Measurements from ENCODE around the gene STAB2.

STAB2 gene

DNA sequence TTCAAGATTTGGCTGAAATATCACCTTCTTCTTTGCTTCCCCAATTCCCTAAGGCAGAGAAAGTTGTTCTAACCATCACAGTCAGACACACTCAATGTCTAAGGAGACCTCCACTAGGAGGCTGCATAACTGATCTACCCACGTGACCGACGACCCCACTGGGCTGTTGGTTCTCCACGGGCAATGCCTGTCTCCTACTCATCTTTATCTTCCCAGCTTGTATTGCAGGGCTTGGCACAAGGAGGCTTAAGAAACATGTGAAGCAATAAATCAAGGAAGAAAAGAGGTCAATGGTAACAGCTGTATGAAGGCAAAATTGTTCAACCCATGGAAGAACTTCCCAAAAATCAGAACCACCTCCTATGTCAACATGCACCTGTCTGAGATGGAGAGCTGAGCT, 226.9 kb downstream of the STAB2 start:
- TF ChIP-seq POLR2AphosphoS5 (IDR thresholded peaks at IDR 0.05; ENCODE audit: low read depth, low read length): no peak
- TF ChIP-seq, protein P1, sequence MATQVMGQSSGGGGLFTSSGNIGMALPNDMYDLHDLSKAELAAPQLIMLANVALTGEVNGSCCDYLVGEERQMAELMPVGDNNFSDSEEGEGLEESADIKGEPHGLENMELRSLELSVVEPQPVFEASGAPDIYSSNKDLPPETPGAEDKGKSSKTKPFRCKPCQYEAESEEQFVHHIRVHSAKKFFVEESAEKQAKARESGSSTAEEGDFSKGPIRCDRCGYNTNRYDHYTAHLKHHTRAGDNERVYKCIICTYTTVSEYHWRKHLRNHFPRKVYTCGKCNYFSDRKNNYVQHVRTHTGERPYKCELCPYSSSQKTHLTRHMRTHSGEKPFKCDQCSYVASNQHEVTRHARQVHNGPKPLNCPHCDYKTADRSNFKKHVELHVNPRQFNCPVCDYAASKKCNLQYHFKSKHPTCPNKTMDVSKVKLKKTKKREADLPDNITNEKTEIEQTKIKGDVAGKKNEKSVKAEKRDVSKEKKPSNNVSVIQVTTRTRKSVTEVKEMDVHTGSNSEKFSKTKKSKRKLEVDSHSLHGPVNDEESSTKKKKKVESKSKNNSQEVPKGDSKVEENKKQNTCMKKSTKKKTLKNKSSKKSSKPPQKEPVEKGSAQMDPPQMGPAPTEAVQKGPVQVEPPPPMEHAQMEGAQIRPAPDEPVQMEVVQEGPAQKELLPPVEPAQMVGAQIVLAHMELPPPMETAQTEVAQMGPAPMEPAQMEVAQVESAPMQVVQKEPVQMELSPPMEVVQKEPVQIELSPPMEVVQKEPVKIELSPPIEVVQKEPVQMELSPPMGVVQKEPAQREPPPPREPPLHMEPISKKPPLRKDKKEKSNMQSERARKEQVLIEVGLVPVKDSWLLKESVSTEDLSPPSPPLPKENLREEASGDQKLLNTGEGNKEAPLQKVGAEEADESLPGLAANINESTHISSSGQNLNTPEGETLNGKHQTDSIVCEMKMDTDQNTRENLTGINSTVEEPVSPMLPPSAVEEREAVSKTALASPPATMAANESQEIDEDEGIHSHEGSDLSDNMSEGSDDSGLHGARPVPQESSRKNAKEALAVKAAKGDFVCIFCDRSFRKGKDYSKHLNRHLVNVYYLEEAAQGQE (IDR thresholded peaks at IDR 0.05; ENCODE audit: insufficient read depth in 1 of 2, low read depth in 2 of 2, low read length in 2 of 2): no peak
- no peak for TF ChIP-seq SIN3A (IDR thresholded peaks at IDR 0.05; ENCODE audit: borderline replicate concordance, insufficient read depth, low read length)
- TF ChIP-seq TAF1 (IDR thresholded peaks at IDR 0.05; ENCODE audit: borderline replicate concordance, insufficient read depth, low read length): no peak
- TF ChIP-seq FOXP2 (optimal IDR thresholded peaks at IDR 0.05; ENCODE audit: borderline replicate concordance, extremely low read depth, extremely low read length, insufficient read depth): no peak

GRCh38 chr12:103814436-103814835, 227.4 kb downstream of the STAB2 start:
- TF ChIP-seq TAF1 (IDR thresholded peaks at IDR 0.05; ENCODE audit: borderline replicate concordance, insufficient read depth, low read length) (no peak), SIN3A (IDR thresholded peaks at IDR 0.05; ENCODE audit: borderline replicate concordance, insufficient read depth, low read length) (no peak), POLR2AphosphoS5 (IDR thresholded peaks at IDR 0.05; ENCODE audit: low read depth, low read length) (no peak), FOXP2 (optimal IDR thresholded peaks at IDR 0.05; ENCODE audit: borderline replicate concordance, extremely low read depth, extremely low read length, insufficient read depth) (no peak)
- TF ChIP-seq, protein P1 (IDR thresholded peaks at IDR 0.05; ENCODE audit: insufficient read depth in 1 of 2, low read depth in 2 of 2, low read length in 2 of 2): no peak
